HepG2 (cell line): ENCODE measurements around the gene NCOA4. TPM values are rescaled to one million over a fixed set of nuclear protein-coding genes. Genes with fewer than 3 reads are reported as not detected.

Source experiments
- ATF1 ChIP-seq: IDR thresholded peaks from 2 replicates; pipeline ENCODE4 v1.6.1; 2016; ENCODE audit warnings: mild to moderate bottlenecking, control low read depth
- ATM ChIP-seq: fragments of 450-650 bp; IDR thresholded peaks from 2 replicates; pipeline ENCODE4 v1.7.1; 2017; ENCODE audit warnings: mild to moderate bottlenecking, borderline replicate concordance
- ELF3 ChIP-seq: IDR thresholded peaks from 2 replicates; pipeline ENCODE4 v1.6.1; 2016; ENCODE audit warnings: missing genetic modification reagents, missing compliant biosample characterization
- NKX3-1 ChIP-seq: sonication (generic); formaldehyde crosslinking; IDR thresholded peaks from 2 replicates; pipeline ENCODE4 v1.5.0; 2020; ENCODE audit warnings: missing genetic modification reagents
- SNAI1 ChIP-seq: sonication (generic); formaldehyde crosslinking; IDR thresholded peaks from 2 replicates; pipeline ENCODE4 v1.5.0; 2020; ENCODE audit warnings: mild to moderate bottlenecking, missing genetic modification reagents, borderline replicate concordance
- SYNCRIP ChIP-seq: fragments of 200-400 bp; formaldehyde crosslinking; IDR thresholded peaks from 2 replicates; pipeline ENCODE4 v1.6.1; 2018; ENCODE audit warnings: mild to moderate bottlenecking, low read depth, low read length; ENCODE audit not compliant: insufficient read depth
- TEAD3 ChIP-seq: optimal IDR thresholded peaks from 2 replicates; pipeline ENCODE3; 2016; ENCODE audit warnings: borderline replicate concordance
- ZNF510 ChIP-seq: sonication (generic); formaldehyde crosslinking; IDR thresholded peaks from 2 replicates; pipeline ENCODE4 v1.4.0; 2020; ENCODE audit warnings: low read depth, mild to moderate bottlenecking, missing genetic modification reagents
- polyA plus RNA-seq, 8 experiments: library from polyadenylated mRNA; depleted of rRNA in 3 of 8; stranded (reverse) in 7 of 8; unstranded in 1 of 8; fragments of >200 nt; fragmentation: Illumina TruSeq in 4 of 8; extraction: Trizol in 4 of 8; gene quantifications; 2 replicates each; pipeline versions ENCODE4 v1.2.1 to v1.2.3, GENCODE V29; 2011 to 2016; ENCODE audit warnings: low read depth in 4 of 8, missing spikeins in 1 of 8, mixed read lengths in 1 of 8; ENCODE audit not compliant: insufficient read depth in 1 of 8
- total RNA-seq, 5 experiments: library from RNA; depleted of rRNA; stranded (reverse); fragments of >200 nt; fragmentation: Illumina TruSeq; extraction: Trizol; gene quantifications; 2 replicates each; pipeline ENCODE4 v1.2.3, GENCODE V29; 2016; ENCODE audit warnings: low read depth in 1 of 5
- TF ChIP-seq, protein P1 (sequence below): sonication (generic); formaldehyde crosslinking; IDR thresholded peaks from 2 replicates; pipeline ENCODE4 v1.4.0; 2020; ENCODE audit warnings: missing genetic modification reagents
- TF ChIP-seq, protein P2 (sequence below), 2 experiments: sonication (generic) in 1 of 2; formaldehyde crosslinking in 1 of 2; IDR thresholded peaks; 2 replicates each; pipeline versions ENCODE4 v1.4.0 to v1.6.1; 2016 to 2020; ENCODE audit warnings: borderline replicate concordance in 1 of 2, low read depth in 1 of 2, mild to moderate bottlenecking in 1 of 2, missing genetic modification reagents in 1 of 2
- TF ChIP-seq, protein P3 (sequence below): sonication (generic); formaldehyde crosslinking; IDR thresholded peaks from 2 replicates; pipeline ENCODE4 v1.4.0; 2020; ENCODE audit warnings: missing genetic modification reagents, mild to moderate bottlenecking, borderline replicate concordance
- TF ChIP-seq, protein P4 (sequence below): sonication (generic); formaldehyde crosslinking; IDR thresholded peaks from 2 replicates; pipeline ENCODE4 v1.4.0; 2020; ENCODE audit warnings: missing genetic modification reagents
- TF ChIP-seq, protein P5 (sequence below): sonication (generic); formaldehyde crosslinking; conservative IDR thresholded peaks from 2 replicates; pipeline ENCODE4 v1.4.0; 2020; ENCODE audit warnings: missing genetic modification reagents
- TF ChIP-seq, protein P6 (sequence below): IDR thresholded peaks from 2 replicates; pipeline ENCODE4 v1.6.1; 2016; ENCODE audit warnings: low read depth, control low read depth
- TF ChIP-seq, protein P7 (sequence below): sonication (generic); formaldehyde crosslinking; IDR thresholded peaks from 2 replicates; pipeline ENCODE4 v1.5.0; 2020; ENCODE audit warnings: missing genetic modification reagents, mild to moderate bottlenecking, borderline replicate concordance

NCOA4 gene
- total and polyA plus RNA-seq, 2 of the 13 experiments (the other 11 are each of a cell fraction or from before 2014, with no cell fraction given) = 306 to 400 TPM

DNA sequence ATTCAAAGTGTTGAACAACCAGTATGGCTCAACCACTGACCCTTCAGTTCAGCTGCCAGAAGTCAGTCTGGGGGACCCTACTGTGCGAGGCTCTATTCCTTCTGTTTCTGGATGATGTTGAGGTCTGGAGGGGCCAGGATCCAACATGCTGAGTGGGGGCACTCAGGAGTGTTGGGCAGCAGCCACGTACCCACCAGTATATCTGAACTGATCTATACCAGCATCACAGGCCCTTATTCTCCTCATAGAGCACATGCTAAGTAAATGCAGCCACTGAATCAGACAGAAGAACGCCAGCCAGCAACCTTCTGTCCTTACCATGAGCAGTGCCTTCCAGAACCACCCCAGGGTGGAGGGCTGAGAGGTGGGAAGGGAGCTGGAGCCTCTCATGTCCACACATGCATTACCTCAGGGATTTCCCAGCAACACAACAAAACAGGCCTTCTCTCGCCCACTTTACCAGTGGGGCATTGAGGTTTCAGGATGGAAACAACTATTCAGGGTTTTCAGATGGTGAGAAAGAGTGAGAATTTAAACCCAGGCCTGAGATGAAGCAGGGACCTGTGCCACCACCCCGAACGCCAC is 22.5 kb upstream of the NCOA4 start (continued):
- TF ChIP-seq, protein P1, sequence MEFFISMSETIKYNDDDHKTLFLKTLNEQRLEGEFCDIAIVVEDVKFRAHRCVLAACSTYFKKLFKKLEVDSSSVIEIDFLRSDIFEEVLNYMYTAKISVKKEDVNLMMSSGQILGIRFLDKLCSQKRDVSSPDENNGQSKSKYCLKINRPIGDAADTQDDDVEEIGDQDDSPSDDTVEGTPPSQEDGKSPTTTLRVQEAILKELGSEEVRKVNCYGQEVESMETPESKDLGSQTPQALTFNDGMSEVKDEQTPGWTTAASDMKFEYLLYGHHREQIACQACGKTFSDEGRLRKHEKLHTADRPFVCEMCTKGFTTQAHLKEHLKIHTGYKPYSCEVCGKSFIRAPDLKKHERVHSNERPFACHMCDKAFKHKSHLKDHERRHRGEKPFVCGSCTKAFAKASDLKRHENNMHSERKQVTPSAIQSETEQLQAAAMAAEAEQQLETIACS (CRISPR knock-in tag) = no peak
- TF ChIP-seq, protein P2, sequence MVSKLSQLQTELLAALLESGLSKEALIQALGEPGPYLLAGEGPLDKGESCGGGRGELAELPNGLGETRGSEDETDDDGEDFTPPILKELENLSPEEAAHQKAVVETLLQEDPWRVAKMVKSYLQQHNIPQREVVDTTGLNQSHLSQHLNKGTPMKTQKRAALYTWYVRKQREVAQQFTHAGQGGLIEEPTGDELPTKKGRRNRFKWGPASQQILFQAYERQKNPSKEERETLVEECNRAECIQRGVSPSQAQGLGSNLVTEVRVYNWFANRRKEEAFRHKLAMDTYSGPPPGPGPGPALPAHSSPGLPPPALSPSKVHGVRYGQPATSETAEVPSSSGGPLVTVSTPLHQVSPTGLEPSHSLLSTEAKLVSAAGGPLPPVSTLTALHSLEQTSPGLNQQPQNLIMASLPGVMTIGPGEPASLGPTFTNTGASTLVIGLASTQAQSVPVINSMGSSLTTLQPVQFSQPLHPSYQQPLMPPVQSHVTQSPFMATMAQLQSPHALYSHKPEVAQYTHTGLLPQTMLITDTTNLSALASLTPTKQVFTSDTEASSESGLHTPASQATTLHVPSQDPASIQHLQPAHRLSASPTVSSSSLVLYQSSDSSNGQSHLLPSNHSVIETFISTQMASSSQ (IDR thresholded peaks at IDR 0.05; ENCODE audit: low read depth) = no peak
- TF ChIP-seq, protein P2 (CRISPR knock-in tag; IDR thresholded peaks at IDR 0.05; ENCODE audit: borderline replicate concordance) = no peak
- TF ChIP-seq ZNF510 (no peak), TEAD3 (no peak), NKX3-1 (no peak), ELF3 (CRISPR knock-in tag) (no peak), ATF1 (no peak), SYNCRIP (no peak), ATM (no peak), SNAI1 (CRISPR knock-in tag) (no peak)
- TF ChIP-seq, protein P3, sequence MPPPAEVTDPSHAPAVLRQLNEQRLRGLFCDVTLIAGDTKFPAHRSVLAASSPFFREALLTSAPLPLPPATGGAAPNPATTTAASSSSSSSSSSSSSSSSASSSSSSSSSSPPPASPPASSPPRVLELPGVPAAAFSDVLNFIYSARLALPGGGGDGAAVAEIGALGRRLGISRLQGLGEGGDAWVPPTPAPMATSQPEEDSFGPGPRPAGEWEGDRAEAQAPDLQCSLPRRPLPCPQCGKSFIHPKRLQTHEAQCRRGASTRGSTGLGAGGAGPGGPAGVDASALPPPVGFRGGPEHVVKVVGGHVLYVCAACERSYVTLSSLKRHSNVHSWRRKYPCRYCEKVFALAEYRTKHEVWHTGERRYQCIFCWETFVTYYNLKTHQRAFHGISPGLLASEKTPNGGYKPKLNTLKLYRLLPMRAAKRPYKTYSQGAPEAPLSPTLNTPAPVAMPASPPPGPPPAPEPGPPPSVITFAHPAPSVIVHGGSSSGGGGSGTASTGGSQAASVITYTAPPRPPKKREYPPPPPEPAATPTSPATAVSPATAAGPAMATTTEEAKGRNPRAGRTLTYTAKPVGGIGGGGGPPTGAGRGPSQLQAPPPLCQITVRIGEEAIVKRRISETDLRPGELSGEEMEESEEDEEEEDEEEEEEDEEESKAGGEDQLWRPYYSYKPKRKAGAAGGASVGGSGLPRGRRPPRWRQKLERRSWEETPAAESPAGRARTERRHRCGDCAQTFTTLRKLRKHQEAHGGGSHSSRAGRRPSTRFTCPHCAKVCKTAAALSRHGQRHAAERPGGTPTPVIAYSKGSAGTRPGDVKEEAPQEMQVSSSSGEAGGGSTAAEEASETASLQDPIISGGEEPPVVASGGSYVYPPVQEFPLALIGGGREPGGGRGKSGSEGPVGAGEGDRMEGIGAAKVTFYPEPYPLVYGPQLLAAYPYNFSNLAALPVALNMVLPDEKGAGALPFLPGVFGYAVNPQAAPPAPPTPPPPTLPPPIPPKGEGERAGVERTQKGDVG = no peak
- TF ChIP-seq, protein P4, sequence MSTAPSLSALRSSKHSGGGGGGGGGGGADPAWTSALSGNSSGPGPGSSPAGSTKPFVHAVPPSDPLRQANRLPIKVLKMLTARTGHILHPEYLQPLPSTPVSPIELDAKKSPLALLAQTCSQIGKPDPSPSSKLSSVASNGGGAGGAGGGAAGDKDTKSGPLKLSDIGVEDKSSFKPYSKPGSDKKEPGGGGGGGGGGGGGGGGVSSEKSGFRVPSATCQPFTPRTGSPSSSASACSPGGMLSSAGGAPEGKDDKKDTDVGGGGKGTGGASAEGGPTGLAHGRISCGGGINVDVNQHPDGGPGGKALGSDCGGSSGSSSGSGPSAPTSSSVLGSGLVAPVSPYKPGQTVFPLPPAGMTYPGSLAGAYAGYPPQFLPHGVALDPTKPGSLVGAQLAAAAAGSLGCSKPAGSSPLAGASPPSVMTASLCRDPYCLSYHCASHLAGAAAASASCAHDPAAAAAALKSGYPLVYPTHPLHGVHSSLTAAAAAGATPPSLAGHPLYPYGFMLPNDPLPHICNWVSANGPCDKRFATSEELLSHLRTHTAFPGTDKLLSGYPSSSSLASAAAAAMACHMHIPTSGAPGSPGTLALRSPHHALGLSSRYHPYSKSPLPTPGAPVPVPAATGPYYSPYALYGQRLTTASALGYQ = no peak
- TF ChIP-seq, protein P5, sequence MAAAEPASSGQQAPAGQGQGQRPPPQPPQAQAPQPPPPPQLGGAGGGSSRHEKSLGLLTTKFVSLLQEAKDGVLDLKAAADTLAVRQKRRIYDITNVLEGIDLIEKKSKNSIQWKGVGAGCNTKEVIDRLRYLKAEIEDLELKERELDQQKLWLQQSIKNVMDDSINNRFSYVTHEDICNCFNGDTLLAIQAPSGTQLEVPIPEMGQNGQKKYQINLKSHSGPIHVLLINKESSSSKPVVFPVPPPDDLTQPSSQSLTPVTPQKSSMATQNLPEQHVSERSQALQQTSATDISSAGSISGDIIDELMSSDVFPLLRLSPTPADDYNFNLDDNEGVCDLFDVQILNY (CRISPR knock-in tag) = no peak
- TF ChIP-seq, protein P6, sequence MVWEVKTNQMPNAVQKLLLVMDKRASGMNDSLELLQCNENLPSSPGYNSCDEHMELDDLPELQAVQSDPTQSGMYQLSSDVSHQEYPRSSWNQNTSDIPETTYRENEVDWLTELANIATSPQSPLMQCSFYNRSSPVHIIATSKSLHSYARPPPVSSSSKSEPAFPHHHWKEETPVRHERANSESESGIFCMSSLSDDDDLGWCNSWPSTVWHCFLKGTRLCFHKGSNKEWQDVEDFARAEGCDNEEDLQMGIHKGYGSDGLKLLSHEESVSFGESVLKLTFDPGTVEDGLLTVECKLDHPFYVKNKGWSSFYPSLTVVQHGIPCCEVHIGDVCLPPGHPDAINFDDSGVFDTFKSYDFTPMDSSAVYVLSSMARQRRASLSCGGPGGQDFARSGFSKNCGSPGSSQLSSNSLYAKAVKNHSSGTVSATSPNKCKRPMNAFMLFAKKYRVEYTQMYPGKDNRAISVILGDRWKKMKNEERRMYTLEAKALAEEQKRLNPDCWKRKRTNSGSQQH (CRISPR knock-in tag) = no peak
- TF ChIP-seq, protein P7, sequence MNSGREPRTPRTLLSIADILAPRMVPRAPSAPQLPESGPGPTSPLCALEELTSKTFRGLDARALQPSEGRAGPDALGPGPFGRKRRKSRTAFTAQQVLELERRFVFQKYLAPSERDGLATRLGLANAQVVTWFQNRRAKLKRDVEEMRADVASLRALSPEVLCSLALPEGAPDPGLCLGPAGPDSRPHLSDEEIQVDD (CRISPR knock-in tag) = no peak
